PC-9 (cell line): ENCODE measurements around the gene ADRA2B. TPM values are rescaled to one million over a fixed set of nuclear protein-coding genes. Genes with fewer than 3 reads are reported as not detected.

Source experiments
- BruUV-seq: library from RNA; stranded (reverse); fragments of 400-500 nt; replicated peaks from 2 replicates; lab custom pipeline; 2021; lab: Mats Ljungman, UMichigan
- CTCF ChIA-PET: fragments of 300-600 bp; sonication (Branson Sonifier 250); formaldehyde crosslinking; loops from one replicate; lab custom pipeline; 2022; ENCODE audit warnings: antibody characterized with exemption; lab: Charles Lee
- POLR2A ChIA-PET: fragments of 300-600 bp; sonication (Branson Sonifier 250); formaldehyde crosslinking; loops from one replicate; lab custom pipeline; 2022; ENCODE audit warnings: antibody characterized with exemption; ENCODE audit not compliant: unreplicated experiment; lab: Charles Lee
- DNase-seq, 2 experiments: peaks; one replicate each; pipeline versions ENCODE4 v3.0.0 to v3.0.0-alpha.2; 2015 to 2022; ENCODE audit warnings: mixed read lengths in 1 of 2
- H2AFZ ChIP-seq: fragments of 200-600 bp; sonication (generic); 2 replicates; pipeline ENCODE4 v1.8.1; 2017; ENCODE audit warnings: antibody characterized with exemption
- H3F3A ChIP-seq: fragments of 200-600 bp; sonication (generic); 2 replicates; pipeline ENCODE4 v1.8.1; 2017; ENCODE audit warnings: antibody characterized with exemption, mild to moderate bottlenecking, low read depth; ENCODE audit not compliant: insufficient read depth
- H3K27ac ChIP-seq: fragments of 200-600 bp; sonication (generic); 2 replicates; pipeline ENCODE4 v1.6.1; 2016; ENCODE audit warnings: mixed run types
- H3K27me3 ChIP-seq: fragments of 200-600 bp; sonication (generic); 2 replicates; pipeline ENCODE4 v1.6.1; 2016; ENCODE audit warnings: low read depth, mixed run types; ENCODE audit not compliant: insufficient read depth
- H3K36me3 ChIP-seq: fragments of 200-600 bp; sonication (generic); 2 replicates; pipeline ENCODE4 v1.6.1; 2016; ENCODE audit warnings: low read depth, mixed run types
- H3K4me1 ChIP-seq: fragments of 200-600 bp; sonication (generic); replicated peaks from 2 replicates; pipeline ENCODE4 v1.6.1; 2016; ENCODE audit warnings: mixed run types; ENCODE audit not compliant: insufficient read depth
- H3K4me2 ChIP-seq: fragments of 200-600 bp; sonication (generic); 2 replicates; pipeline ENCODE4 v1.6.1; 2017; ENCODE audit warnings: mixed run types
- H3K4me3 ChIP-seq: fragments of 200-600 bp; sonication (generic); 2 replicates; pipeline ENCODE4 v1.6.1; 2016; ENCODE audit warnings: mixed run types
- H3K79me2 ChIP-seq: fragments of 200-600 bp; sonication (generic); 2 replicates; pipeline ENCODE4 v1.6.1; 2017; ENCODE audit warnings: low read depth, mixed run types
- H3K9me2 ChIP-seq: fragments of 200-600 bp; sonication (generic); 2 replicates; pipeline ENCODE4 v1.8.1; 2017; ENCODE audit warnings: mild to moderate bottlenecking; ENCODE audit not compliant: insufficient read depth
- H3K9me3 ChIP-seq: fragments of 200-600 bp; sonication (generic); 2 replicates; pipeline ENCODE4 v1.8.1; 2016; ENCODE audit warnings: low read depth; ENCODE audit not compliant: insufficient read depth
- H4K20me1 ChIP-seq: fragments of 200-600 bp; sonication (generic); 2 replicates; pipeline ENCODE4 v1.8.1; 2017; ENCODE audit not compliant: insufficient read depth
- CTCF ChIP-seq: fragments of 200-600 bp; sonication (generic); conservative IDR thresholded peaks from 2 replicates; pipeline ENCODE4 v1.6.1; 2017; ENCODE audit warnings: mixed run types, antibody characterized with exemption, mild to moderate bottlenecking, moderate library complexity
- EZH2 ChIP-seq: fragments of 200-600 bp; sonication (generic); IDR thresholded peaks from 2 replicates; pipeline ENCODE4 v1.8.0; 2017; ENCODE audit warnings: antibody characterized with exemption, low read depth
- intact Hi-C: fragments of 100-400 bp; cut with micrococcal nuclease; formaldehyde crosslinking; loops from one replicate; pipeline ENCODE4 v1.10.0; 2022; ENCODE audit not compliant: unreplicated experiment
- total RNA-seq: library from RNA; stranded (reverse); gene quantifications from 2 replicates; pipeline ENCODE4 v1.2.3, GENCODE V29; 2021

ADRA2B gene
- total RNA-seq, 1 experiment from 2014 or later, result 0.26 TPM

- Histone ChIP-seq H3K9me2 (no peaks in the 10 kb centered on the region), H2AFZ (no peak overlapping the region), H4K20me1 (no peaks in the 10 kb centered on the region), H3K4me3 (no peak overlapping the region), H3K4me1 (no peaks in the 10 kb centered on the region), H3K36me3 (no peaks in the 10 kb centered on the region), H3K4me2 (no peak overlapping the region), H3K27me3 (no peaks in the 10 kb centered on the region; the same call in 1 of the 2 replicates), H3K79me2 (no peaks in the 10 kb centered on the region), H3F3A (no peaks in the 10 kb centered on the region), H3K9me3 (no peaks in the 10 kb centered on the region), H3K27ac (no peak overlapping the region)
- DNase-seq, result no peak
- POLR2A ChIA-PET, result no interaction called here
- no TSS peak for BruUV-seq
- CTCF ChIA-PET, result no interaction called here
- intact Hi-C loops, result no loop called here
- TF ChIP-seq EZH2 (no peak), CTCF (no peak)
Measured at GRCh38 chr2:96131813-96132745, 15.7 kb upstream of the ADRA2B start.

- intact Hi-C loops, result no loop called here
- ChIA-PET POLR2A (no interaction called here), CTCF (no interaction called here)
- H4K20me1 ChIP-seq, result no peaks in the 10 kb centered on the region
- H3K9me2 ChIP-seq, result no peaks in the 10 kb centered on the region
- H3K27me3 ChIP-seq, result peaks cover 2% of the 10 kb centered on the region
- no peaks in the 10 kb centered on the region for H3K9me3 ChIP-seq
- H3F3A ChIP-seq, result no peaks in the 10 kb centered on the region
- no peaks in the 10 kb centered on the region for H3K36me3 ChIP-seq
- H3K79me2 ChIP-seq, result no peaks in the 10 kb centered on the region
- H3K4me2 ChIP-seq, result no peak overlapping the region
- no peak for DNase-seq
- H3K27ac ChIP-seq, result no peak overlapping the region
- H3K4me1 ChIP-seq, result no peaks in the 10 kb centered on the region
- no peak for TF ChIP-seq CTCF
- TF ChIP-seq EZH2, result no peak
- no peak overlapping the region for H3K4me3 ChIP-seq
- no TSS peak for BruUV-seq
- H2AFZ ChIP-seq, result no peak overlapping the region
Measured at GRCh38 chr2:96131152-96131812, 14.9 kb upstream of the ADRA2B start.

- no peak for DNase-seq
- Histone ChIP-seq H3K4me3 (no peak overlapping the region), H3K36me3 (no peaks in the 10 kb centered on the region), H3K79me2 (no peaks in the 10 kb centered on the region), H3K27ac (no peak overlapping the region), H3F3A (no peaks in the 10 kb centered on the region), H3K4me2 (no peak overlapping the region), H3K9me3 (no peaks in the 10 kb centered on the region), H3K4me1 (no peaks in the 10 kb centered on the region), H3K9me2 (no peaks in the 10 kb centered on the region), H4K20me1 (no peaks in the 10 kb centered on the region), H2AFZ (no peak overlapping the region), H3K27me3 (peaks cover 10% of the 10 kb centered on the region)
- ChIA-PET CTCF (interaction anchor here (0.6 to 0.7 kb wide), 2 partner anchors 45 to 62 kb away, joined by 3 read pairs; no protein-coding TSS in a partner anchor), POLR2A (no interaction called here)
- intact Hi-C loops, result no loop called here
- TF ChIP-seq EZH2 (no peak), CTCF (no peak)
- BruUV-seq, result no TSS peak
Measured at GRCh38 chr2:96130483-96130882, 14.1 kb upstream of the ADRA2B start.
